HT-29 (cell line): Measurements from ENCODE around the gene ACO1. TPM values are rescaled to one million over a fixed set of nuclear protein-coding genes. Genes with fewer than 3 reads are reported as not detected.
A peak's percentile ranks its signal among the peaks of the same experiment; 100 is the strongest.

Source experiments
- DNase-seq: peaks from one replicate; pipeline ENCODE4 v3.0.0-alpha.2; 2015; ENCODE audit warnings: low spot score
- total RNA-seq: library from RNA; depleted of rRNA; stranded (reverse); fragments of >200 nt; shearing (Covaris generic); gene quantifications from 2 replicates; pipeline ENCODE4 v1.2.3, GENCODE V29; 2014; rRNA removed

ACO1 gene
- total RNA-seq, 1 experiment from 2014 or later: 27.1 TPM

DNA sequence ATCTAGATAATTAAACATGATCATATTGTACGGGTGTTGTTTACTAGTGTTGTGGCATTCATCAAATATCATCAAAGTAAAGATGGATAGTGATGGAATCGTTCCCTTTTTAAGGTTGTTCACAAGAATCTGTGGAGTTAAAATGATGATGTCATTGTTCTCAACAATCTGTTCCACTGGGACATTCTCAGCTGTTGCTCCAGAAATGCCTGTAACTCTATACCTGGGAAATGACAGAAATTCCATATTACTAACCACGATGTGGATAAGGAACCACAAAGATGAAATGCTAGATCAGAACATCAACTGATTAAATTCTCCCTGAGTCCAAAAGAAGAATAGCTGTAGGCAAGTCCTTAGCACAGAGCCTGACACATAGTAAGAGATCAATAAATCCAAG lies 103.5 kb downstream of the ACO1 start:
- DNase-seq: no peak

DNA sequence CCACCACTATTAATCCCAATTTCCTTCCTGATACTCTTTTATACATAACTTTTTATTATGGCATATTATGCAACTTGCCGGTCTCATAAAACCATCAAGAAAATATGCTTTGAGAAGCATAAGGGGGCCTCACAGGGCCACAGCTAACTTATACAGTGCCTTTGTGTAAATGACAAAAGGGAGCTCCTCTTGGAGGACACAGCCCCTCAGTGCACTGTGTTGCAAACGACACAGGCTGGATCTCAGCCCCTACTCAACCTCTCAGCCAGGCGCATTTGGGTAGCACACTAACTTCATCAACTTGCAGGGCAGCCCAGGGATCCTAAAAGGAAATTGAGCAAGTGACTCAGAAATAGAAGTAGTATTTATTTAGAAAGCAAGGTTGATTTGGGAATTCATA lies 106.2 kb downstream of the ACO1 start:
- no peak for DNase-seq

DNA sequence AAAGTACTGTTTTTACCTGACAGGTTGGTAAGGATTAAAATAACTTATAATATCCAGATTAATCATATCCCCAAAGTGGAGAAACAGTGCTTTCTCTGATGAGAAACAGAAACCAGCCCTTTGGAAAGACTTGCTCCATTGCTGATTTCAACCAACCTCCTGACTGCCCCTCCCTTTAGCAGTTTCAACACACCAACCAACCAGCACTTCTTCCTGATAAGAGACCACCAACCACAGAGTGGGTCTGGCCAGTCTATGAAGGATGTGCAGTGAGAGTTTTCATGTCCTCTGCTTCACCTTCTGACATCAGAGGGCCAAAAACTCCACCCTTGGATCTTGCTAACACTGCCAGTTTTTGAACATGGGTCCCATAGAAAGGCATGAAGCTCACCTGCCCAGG lies 113.5 kb downstream of the ACO1 start:
- no peak for DNase-seq

DNA sequence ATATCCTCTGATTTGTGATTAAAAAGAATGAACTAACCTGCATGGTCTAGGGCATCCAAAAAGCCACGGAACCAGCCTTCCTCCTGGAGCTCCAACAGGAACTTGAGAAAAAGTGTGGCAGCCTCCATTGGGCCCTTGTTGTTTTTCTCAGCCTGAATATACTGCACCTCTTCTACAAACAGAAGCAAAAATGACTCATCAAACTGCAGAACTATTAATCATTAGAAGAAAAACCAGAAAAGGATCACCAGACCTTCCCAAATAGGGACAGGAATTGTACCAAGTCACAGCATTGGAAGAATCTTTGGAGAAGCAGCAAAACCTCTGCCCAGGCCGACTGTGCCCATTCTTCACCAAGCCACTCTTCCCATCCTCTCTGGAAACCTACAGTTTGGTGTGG lies 116.3 kb downstream of the ACO1 start:
- peak; percentile 3 for DNase-seq

DNA sequence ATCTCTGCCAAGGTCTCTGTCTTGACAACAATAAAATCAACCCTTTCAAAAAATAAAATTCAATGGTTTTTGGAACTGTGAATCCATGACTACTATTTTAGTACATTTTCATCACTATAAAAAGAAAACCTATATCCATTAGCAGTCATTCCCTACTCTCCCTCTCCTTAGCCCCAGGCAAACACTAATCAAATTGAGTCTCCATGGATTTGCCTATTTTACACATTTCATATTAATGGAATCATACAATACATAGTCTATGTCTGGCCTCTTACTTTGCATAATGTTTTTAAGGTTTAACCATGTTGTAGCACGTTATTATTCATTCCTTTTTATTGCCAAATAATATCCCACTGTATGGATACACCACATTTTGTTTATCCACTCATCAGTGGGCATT lies 117.4 kb downstream of the ACO1 start:
- no peak for DNase-seq

DNA sequence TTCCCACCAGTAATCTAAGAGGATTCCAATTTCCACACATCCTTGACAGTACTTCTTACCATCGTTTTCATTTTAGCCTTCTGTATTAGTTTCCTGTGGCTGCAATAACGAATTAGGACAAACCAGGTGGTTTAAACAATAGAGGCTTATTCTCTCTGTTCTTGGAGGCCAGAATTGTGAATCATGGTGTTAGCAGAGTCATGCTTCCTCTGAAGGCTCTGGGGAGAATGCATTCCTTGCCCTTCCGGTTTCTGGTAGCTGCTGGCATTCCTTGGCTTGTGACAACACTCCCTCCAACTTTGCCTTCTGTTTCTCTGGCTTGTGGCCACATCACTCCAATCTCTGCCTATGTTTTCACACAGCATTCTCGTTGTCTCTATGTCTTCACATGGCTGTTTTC lies 118.0 kb downstream of the ACO1 start:
- no peak for DNase-seq

DNA sequence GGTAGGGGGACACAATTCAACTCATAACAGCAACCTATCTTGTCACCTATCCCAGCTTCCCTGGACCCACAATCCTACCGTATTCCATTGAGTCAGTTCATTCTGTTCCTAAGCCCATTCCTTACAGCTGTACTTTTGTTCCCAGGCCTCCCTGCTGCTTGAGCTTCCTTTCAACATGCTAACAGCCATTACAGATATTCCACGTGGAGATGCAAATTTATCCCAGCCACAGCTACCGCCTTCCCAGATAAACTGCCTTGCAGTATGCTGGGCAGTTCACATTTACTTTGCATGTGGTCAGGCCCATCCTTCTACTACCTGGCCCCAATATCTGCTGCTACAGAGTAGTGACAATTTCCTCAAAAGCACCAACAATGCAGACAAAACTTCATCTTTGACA lies 118.6 kb downstream of the ACO1 start:
- no peak for DNase-seq

Other genes starting within 250 kb of the ACO1 start
- 3.2 and 3.8 TPM in 2 replicates for gene RIGI, start 141.6 kb downstream of the ACO1 start, total RNA-seq
- gene SMIM27, start 167.7 kb downstream of the ACO1 start, total RNA-seq: 1.9 and 3.3 TPM in 2 replicates
- gene TOPORS, start 167.9 kb downstream of the ACO1 start, total RNA-seq: 11.3 and 12.9 TPM in 2 replicates
- 37.8 and 48.1 TPM in 2 replicates for gene NDUFB6, start 188.5 kb downstream of the ACO1 start, total RNA-seq